Bone marrow (tissue), 2 donors: ENCODE measurements around the gene NTRK3.

ENCODE experiments used
- DNase-seq, 2 donors: peaks; one replicate each; lab custom pipeline; 2025; lab: John Stamatoyannopoulos, UW

NTRK3 gene

GRCh38 chr15:87818756-87819155 is 437.8 kb downstream of the NTRK3 start:
- DNase-seq, result no peak

DNA sequence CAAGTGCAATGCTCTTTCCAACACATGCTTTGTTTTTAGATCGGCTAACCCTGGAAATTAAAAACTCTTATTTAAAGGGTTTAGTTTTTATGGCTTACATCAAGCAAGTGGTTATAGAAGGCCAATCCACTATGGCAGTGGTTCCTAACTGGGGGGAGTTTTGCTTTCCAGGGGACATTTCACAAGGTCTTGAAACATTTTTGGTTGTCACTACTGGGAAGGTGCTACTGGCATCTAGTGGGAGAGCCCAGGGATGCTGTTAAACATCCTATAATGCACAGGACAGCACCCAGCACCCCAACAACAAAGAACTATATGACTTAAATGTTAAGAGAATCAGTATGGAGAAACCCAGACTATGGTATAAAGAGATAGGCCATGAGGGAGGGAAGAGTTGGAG is 439.0 kb downstream of the NTRK3 start:
- no peak for DNase-seq

DNA sequence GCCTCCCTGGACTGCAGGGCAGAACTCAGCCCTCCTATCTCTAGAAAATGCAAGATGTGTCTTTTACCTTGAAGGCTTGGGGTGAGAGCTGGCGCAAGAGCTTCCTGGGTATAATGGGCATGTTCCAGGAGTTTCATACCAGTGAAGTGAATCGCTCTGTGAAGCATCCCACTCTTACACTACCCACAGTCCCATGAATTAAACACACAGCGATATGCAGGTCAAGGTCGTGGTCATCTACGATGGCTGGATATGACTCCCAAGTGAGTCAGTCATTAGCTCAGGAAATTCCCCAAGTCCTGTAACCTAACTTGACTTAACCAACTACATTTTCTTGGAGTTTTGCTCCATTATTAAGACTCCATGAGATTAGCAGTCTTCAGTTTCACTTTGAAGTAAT is 439.7 kb downstream of the NTRK3 start:
- DNase-seq, result no peak

DNA sequence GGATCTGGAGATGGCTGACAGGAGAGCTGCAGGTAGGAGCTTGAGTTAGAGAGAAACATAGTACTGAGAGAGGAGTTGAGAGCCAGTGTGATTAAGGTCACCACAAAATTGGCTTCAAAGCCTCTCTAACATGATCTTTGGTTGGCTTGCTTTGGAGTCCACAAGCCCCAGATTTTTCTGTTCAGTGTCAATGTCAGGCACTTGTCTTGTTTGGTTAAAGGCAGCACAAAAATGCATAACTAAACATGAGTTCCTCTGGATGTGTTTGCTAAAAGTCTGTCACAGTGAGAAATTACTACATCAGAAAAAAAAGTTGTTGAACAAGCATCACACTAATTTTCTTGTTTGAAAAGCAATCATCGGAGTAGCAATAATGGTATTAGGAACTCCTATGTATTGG is 440.5 kb downstream of the NTRK3 start:
- DNase-seq, result no peak
